Measurements from ENCODE around the gene TMEM132D.

Gene TMEM132D

DNA sequence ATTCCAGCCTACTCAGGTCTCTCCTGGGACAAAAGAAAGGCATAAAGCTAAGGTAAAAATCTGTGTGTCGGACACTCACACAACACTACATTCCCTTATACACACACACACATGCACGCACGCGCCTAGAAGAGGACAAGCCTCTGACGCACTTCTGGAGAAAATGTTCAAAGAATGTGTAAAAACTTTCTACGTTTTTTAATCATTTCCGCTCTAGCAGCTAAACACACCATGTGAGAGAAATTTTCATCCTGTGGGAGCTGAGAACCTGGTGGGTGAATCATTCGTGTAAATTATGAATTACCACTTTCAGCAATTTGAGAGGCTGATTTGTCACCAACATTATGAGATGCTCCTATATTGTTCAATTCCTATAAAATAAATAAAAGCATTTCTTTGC lies 494.5 kb downstream of the TMEM132D start:
- DNase-seq, result no peak

DNA sequence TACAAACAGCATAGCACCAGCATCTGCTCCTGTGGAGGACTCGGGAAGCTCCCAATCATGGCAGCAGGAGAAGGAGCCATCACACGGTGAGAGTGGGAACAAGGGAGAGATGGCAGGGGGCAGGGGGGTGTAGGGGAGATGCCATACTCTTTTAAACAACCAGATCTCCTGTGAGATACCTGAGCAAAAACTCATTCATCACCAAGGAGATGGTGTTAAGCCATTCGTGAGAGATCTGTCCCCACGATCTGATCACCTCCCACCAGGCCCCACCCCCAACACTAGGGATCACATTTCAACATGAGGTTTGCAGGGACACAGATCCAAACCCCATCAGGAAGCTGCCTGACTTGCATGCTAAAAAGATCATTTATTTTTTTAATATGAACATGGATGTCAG lies 499.3 kb downstream of the TMEM132D start:
- no peak for DNase-seq

GRCh38 chr12:129401572-129401971 lies 502.3 kb downstream of the TMEM132D start:
- no peak for DNase-seq

DNA sequence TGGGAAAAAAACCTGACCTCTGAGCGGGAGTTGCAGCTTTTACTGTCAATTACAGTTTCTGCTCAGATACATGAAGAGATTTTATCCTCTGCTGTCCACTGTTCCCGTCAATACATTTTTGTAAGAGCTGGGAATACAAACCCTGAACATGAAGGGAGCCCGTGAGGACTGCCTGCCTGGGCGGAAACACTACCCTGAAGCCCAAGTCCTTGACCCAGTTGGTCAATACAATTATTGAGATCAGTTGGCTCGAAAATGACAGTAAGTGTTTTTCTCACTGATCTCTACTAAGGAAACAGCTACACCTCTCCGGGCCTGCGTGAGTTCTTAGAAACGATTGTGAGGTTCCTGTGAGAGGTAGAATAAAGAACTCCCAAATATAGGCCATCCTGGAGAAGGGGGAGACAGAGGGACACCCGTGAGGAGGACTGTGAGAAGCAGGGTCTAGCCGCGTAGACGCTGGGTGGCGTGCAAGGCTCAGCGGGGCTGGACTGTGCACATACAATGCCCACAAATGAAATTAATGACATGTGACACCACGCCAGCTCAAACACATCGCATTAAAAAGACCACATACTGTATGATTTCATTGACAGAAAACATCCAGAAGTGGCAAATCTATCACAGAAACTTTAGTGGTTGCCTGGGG lies 509.5 kb downstream of the TMEM132D start:
- no peak for DNase-seq

DNA sequence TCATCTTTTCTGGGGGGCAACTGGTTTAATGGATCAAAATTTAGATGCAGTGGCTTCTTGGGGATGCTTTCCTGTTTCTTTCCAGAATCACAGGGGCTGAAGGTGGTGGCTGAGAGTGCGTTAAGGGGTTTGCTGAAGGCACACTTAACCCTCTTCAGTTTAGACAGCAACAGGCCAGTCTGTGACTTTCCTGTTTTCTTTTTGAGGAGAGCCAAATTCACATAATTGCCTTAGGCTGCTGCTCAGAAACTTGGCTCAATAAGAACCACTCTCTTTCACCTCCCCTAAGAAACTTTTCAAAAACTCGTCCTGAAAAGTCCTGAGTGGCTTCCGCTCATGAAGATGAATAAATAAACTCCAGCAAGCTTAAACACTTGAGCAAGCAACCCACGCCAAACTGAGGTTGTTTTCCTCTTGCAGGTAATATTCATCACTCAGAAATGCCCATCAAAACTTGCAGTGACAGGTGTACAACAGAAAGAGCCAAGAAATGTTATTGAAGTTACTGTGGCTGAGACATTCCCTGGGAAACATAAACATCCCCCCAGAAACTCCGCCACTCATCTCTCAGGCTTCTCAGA lies 510.4 kb downstream of the TMEM132D start:
- no peak for DNase-seq

DNA sequence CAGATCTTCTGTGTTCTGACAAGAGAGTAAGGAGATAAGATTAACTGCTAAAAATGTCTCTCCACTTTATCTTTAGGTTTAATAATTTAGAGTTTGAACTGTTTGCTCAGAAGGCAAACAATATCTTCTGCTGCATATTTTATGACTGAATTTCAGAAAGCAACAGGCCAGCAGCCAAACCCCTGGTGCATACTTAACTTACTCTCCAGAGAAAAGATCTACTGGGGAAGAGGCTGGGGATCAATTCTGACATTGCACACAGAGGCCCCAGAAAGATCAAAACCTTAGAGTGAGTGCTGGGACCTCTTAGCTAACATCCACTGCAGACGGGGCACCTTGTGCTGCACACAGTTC lies 518.2 kb downstream of the TMEM132D start:
- DNase-seq, result no peak

DNA sequence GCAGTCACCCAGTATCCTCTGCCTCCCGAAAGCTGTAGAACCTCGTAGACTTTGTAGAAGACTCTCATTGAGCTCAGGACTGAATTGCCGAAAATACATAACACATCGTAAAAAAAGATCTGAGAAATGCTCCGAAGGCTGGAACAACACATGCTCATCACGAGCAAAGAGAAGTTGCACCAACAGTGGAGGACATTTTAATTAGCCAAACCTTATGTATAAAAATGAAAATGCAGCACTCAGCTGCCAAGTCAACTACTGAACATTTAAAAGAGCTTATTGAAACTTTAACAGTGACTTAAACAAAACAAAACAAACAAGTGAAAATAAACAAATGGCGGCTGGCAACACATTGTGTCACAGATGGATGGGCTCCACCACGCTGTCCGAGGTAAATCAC lies 519.9 kb downstream of the TMEM132D start:
- DNase-seq, result no peak

DNA sequence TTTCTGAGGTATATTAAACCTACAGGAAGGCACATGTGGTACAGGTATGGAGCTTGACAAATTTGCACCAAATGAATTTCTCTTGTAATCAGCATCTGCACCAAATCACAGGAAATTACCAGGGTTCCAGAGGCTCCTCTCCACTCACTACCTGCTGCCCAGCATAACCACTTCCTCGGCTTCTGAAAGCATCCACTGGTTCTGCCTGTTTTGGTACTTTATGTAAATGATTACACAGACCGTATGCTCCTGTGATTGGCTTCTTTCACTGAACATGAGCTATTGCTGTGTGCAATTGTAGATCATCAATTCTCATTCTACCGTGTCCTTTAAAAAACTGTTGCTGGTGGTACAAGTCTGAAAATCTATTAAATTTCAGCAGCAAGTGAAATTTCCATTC lies 522.1 kb downstream of the TMEM132D start:
- no peak for DNase-seq

DNA sequence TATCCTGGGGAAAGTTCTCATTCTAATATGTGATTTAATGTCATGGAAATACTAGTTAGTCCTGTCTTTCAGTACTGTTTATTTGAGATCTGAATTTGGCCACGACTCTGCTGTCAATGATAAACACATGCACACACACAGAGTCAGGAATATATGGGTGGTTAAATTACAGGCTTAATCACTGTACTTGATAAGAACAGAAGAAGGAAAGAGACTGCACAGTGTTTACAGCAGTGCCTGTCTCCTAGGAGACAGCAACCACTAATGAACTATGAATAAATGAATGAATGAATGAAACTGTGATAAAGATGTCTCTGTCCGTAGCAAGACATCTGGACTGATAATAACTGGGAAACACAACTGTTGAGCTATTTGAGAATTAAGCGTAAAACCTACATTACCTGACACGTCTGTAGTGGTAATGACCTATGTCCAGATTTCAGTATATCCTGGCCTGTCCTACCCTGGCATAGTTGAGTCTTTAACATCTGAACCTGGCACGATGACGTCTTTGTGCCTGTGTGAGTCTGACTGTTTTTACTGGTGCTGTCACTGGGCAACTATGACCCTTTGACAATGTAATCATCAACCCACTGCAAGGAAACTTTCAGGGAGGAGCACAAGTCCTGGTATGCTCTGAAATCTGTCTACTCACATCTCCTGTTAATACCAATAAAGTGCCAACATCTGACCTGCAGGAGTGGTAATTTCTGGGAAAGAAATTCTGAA lies 524.6 kb downstream of the TMEM132D start:
- DNase-seq, result no peak

DNA sequence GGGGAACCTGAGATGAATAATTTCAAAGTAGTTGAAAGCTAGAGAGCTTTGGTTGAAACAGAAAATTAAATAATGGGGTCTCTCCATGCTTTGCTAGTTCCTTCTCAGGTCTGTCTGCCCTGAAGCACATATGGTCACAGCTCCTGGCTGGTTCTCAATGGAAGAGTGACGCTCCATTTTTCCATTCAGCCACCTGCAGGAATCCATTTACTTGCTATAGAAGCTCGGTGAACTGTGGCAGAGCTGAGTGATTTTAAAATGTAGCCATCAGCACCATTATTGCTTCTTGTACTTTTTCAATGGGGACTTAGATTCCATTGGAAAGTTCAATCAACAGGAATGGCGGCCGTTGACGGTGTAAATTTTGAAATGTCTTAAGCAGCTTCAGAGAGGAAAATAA lies 525.3 kb downstream of the TMEM132D start:
- DNase-seq, result no peak

DNA sequence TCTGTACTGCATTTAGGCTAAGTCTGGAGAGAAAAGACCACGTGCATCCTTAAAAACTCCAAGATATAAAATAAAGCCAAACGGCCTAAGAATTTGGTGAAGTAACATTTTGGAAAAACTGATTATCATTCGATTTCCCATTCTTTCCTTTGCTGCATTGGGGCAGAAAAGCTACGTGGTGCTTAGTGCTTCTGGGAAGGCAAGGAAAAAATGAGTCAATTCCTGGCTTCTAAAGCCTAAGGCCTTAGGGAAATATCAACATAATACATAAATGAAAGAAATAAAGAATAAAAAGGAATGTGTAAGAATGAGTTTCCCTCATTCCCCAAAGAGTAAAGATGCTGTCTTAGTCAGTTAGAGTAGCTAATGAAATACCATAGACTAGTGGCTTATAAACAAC lies 530.1 kb downstream of the TMEM132D start:
- DNase-seq, result no peak

DNA sequence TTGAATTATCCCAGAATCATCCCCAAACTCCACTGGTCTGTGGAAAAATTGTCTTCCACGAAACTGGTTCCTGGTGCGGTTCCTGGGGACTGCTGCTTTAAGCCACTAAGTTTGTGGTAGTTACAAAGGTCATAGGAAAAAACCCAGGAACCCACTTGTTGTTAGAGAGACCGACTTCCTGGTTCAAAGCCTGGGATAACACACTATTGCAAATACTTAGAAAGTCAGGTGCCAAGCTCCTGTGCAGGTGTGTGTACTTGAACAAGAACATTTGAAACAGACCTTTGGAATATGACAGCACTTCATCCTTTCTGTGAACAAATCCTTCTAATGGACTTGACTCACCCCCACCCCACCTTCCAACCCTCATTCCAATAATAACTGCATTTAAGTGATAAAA lies 530.9 kb downstream of the TMEM132D start:
- peak; percentile 33 for DNase-seq

GRCh38 chr12:129372348-129372747 lies 531.5 kb downstream of the TMEM132D start:
- DNase-seq, result no peak

DNA sequence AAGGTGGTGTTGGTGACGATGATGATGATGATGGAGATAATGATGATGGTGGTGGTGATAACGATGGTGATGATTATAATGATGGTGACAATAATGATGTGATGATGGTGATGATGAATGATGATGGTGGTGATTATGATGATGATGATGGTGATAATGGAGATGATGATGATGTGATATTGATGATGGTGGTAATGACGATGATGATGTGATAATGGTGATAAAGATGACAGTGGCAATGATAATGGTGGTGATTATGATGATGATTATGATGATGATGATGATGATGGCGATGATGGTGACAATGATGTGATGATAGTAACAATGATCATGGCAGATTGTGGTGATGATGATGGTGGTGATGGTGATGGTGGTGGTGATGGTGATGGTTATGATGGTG lies 532.6 kb downstream of the TMEM132D start:
- no peak for DNase-seq

GRCh38 chr12:129366656-129367055 lies 537.2 kb downstream of the TMEM132D start:
- DNase-seq, result no peak

GRCh38 chr12:129363041-129363440 lies 540.8 kb downstream of the TMEM132D start:
- no peak for DNase-seq

- no peak for DNase-seq
Observed at GRCh38 chr12:129357233-129357632, 546.6 kb downstream of the TMEM132D start.

DNA sequence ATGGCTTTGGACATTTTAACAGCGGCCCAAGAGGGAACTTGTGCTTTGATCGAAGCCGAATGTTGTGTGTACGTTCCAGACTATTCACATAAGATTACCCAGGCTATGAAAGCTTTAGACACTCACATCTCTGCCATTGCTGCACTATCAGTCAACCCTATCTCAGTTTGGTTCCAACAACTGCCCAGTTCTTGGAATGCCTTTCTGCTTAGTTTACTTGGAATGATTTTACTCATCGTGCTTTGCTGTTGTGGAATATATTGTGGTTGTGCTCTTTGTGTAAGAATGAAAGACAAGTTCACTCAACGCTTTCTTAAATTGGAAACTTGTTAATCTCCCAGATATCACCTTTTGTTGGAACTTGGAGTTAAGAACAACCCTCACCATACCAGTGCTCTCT lies 552.3 kb downstream of the TMEM132D start:
- DNase-seq, result no peak

- DNase-seq, result no peak
Observed at GRCh38 chr12:129339336-129339735, 564.5 kb downstream of the TMEM132D start.

DNA sequence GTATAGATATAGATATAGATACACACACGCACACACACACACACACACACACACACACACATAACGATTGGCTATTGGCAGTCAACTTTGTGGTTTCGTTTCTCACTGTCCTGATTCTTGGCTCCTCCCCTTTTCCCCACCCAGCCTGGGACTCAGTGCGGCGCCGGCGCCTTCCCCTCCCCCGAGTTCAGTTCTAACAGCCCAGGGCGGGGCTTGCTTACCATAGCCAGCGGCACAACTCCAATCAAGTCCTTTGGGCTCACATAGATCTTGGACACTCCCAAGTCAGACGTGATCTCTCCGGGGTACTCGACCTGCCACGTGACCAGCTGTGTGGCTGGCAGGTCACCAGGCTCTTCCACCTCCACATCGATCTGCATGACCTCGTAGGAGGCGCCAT lies 566.4 kb downstream of the TMEM132D start:
- peak; percentile 58 for DNase-seq

GRCh38 chr12:129335773-129336172 lies 568.1 kb downstream of the TMEM132D start:
- no peak for DNase-seq

DNA sequence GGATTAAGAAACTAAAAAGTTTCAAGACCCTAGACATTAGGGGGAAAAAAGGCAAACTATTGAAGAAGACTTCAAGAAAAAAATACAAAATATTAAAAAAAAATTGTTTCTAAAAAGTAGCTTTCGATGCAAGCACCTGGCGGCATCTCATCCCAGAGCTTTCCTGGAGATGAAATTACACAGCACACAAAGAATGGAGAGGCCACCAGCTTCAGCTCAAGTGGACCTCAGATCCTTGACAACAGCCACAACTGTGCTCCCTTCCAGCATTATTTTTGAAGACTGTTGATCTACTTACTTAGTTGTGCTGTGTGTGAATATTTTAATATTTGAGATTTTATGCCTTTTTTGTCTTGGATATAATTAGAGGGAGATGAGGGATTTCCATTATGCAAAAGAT lies 571.5 kb downstream of the TMEM132D start:
- DNase-seq, result no peak

DNA sequence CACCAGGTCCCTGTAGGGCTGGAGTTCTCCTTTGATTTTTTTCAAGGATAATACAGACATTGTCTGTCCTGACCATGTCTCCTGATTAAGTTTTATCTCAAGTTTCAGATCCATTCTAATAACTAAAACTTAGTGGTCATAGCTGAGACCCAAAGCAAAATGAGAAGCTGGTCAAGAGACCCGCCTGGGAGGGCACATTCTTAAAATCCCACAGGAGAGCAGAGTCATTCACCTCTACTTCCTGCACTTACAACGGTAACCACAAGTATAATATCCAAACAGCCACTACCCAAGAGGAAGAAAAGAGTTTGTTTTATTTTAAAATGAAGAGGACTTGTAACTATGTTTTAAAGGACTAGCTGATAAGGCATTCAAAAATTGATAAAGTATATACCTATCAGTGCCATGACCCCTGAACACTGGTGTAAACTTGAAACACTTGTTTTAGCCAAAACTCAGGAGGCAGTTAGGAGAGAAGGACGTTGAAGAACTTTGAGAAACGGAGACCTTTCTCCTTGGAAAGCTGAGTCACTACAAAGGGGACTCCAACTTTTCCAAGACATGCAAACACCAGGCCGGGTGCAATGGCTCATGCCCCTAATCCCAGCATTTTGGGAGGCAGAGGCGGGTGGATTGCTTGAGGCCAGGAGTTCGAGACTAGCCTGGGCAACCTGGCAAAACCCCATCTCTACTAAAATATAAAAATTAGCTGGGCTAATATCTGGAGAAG lies 572.3 kb downstream of the TMEM132D start:
- no peak for DNase-seq

DNA sequence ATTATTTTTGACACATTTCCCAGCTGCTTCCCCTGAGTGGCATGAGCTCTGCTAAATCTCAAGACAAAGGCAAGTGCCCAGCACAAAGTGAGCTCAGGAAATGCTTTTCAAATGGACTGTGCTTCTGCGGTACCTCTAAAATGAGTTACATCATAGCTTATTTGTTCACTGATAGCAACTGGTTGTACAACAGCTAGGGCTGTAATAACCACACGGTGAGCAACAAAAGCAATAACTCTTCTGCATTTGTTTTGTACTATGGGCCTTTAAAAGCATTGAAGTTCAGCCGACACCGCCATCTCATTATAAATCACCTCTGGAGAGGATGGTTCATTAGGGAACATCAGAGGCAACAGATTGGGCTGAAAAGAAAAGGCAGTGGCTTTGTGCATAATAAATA lies 575.6 kb downstream of the TMEM132D start:
- no peak for DNase-seq

Measured in DMS53 (cell line).